ENCODE data around the gene RHD.
"Not testable (repeated sequence)": the region's sequence is repeated elsewhere in the genome, so short reads cannot be mapped to it uniquely, and the experiment has no call there.

DNA sequence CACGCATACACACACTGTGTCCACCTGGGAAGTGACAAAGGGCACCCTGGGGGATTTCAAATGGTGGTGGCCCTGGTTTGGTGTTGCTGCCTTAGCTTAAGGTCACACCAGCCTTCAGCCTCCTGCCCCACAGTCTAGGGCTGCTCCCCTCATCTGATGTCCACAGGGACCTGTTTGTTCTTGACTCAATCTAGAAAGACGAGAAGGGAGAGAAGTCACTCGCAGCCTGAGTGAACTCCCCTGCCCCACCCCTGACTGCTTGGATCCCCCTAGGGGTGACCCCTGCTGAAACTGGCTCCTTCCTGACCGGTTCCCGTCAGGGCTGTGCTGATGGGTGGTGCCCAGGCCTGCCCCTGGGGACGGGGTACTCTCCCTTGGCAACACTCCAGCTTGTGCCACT is 14.9 kb downstream of the RHD start:
- not testable (repeated sequence) for TF ChIP-seq EZH2 (IDR thresholded peaks at IDR 0.05; ENCODE audit: insufficient read depth, poor library complexity, severe bottlenecking); EZH2phosphoT487 (IDR thresholded peaks at IDR 0.05; ENCODE audit: insufficient read depth, low read depth)
